ELR (cell line): Measurements from ENCODE around the gene PLTP.
"Not testable (repeated sequence)": the region's sequence is repeated elsewhere in the genome, so short reads cannot be mapped to it uniquely, and the experiment has no call there.

Source experiments
- DNase-seq: peaks from one replicate; pipeline ENCODE4 v3.0.0-alpha.2; 2015; ENCODE audit warnings: low read depth

PLTP gene

DNA sequence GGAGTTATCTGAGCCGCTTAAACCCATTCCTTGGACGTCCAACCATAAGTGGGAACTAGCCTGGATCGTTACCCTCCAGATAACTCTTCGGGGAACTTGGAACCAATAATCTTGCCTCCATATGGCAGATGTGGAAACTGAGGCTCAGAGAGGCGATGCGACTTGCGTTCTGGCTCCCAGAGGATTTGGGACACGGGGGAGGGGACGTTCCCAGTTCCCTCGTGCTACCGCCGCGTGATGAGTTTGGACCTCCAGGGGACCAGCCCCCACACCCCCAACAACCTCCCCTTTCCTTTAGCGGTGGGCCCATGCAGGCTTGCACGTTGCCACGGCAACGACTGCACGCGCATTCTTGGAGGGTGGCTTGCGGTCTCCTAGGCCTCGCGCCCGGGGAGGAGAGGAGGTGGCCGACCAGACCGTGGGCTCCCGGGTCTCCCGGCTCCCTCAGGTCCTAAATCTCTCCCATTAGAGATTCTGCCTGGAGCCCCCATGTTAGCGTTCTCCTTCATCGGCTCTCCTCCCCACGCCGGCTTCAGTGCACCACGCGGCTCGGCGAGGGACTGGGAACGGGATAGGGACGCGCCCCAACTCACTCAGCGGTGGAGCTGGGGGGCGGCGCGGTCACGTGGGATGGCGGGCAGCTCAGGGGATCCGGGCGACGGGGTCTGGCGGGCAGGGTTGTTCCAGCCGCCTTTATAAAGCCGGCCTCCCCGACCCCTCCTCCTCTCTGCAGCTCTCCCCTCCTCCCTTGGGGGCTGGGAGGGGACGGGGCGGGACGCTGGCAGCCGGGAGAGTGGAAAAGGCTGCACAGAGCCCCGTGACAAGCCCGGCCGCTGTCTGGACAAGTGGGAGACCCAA, at the start of gene PLTP:
PLTP (minus strand) TSS at position 670 of the 858 bp plus-strand sequence. CDS start 703 bp downstream, outside the sequence.
- peak; percentile 63 for DNase-seq

DNA sequence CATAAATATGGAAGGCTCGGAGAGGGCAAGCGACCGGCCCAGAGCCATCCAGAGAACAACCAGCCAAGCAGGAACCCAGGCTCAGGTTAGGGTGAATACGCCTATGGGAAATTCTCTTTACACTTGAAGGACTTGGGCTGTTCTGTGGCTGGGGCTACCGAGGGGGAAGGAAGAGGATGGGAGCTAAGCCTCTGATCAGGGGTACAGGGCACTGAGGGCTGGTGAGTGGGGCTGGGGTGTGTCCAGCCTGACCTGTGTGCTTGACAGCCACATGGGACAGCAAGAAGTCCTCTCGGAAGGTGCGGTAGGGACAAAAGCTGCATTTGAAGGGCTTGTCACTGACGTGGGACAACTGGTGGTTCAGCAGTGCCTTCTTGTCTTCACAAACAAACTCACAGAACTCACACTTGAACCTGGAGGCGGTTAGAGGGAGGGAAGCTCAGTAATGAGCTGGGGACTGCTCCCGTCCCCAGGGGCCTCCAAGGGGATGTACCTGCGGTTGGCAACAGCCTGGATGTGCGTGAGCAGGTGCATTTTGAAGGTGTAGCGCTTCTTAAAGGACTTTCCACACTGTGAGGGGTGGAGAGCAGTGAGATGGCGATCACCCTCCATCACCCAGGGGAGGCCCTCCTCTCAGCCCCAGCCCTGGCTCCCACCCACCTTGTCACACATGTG, 48.1 kb upstream of the PLTP start:
- DNase-seq, result no peak

DNA sequence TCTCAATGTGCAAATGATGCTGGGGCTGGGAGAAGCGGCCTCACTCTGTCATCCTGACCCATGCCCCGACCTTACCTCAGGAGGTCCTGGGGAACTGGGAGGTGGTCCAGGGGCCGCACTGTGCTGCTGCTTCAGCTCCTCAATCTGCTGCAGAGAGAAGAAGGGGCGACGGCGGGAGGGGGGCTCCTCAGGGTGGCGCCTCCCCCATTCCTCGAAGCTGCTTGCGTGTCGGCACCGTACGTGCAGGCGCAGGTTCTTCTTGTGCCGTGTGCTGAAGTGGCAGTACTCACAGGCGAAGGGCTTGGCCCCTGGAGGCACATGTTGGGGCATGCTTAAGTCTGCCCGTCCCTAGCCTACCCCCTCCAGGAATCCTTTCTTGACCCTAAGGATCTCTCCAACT, 47.2 kb upstream of the PLTP start:
- no peak for DNase-seq

DNA sequence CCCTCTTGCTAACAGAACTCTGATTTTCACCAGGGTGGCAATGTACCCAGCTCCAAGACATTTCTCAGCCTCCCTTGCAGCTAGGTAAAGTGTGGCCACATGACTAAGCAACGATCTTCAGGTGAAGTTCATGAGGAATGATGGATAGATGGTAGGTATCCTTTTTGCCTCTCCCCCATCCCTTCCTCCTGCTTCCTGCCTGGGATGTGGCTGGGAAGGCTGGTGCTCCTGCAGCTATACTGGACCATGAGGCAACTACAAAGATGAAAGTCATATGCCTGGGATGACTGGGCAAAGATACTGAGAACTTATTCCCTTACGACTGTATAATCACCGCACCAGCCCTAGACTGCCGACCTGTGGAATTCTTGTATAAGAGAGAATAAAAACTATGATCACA, 46.6 kb upstream of the PLTP start:
- DNase-seq, result no peak

DNA sequence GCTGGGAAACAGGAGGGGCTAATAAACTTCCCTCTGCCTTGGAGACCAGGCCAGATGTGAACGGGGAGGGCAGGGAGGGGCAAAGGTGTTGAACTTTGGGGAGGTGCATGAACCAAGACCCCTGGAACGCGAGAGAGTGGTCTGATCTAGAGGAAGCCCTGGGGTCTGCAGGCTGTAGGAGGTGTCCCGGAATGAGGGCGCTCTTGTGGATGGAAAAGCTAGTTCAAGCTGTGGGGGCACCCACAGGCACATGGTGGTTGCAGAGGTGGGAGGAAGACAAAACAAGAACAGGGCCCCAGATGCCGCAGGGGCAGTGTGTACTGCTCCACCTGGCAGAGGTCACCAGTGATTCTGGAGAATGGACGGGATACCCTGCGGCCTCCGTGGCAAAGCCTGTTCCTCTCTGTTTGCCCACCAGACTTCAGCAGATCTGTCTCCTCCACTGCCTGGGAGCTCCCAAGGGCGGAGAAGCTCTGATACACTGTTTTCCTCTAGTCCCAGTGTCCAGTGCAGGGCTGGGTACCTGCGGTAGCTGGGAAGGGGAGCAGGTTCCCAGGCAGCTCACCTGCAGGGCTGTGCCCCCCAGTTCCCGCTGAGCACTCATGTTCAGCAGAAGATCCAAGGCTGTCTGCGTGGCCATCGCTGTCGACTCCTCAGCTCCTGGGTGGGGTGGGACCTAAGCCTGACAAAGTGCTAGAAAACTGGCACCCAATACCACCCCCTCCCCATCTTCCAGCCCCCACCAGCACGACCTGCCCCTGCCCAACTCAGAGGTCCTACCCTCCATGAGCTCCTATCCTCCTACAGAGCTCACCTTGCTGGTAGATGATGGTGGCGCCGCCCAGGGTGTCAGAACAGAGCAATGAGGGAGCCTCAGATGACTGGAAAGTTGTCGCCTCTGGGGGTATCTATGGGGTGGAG, 45.3 kb upstream of the PLTP start:
- no peak for DNase-seq

GRCh38 chr20:45956326-45956725, 44.4 kb upstream of the PLTP start:
- DNase-seq, result not testable (repeated sequence)

GRCh38 chr20:45953672-45954071, 41.7 kb upstream of the PLTP start:
- DNase-seq, result no peak

DNA sequence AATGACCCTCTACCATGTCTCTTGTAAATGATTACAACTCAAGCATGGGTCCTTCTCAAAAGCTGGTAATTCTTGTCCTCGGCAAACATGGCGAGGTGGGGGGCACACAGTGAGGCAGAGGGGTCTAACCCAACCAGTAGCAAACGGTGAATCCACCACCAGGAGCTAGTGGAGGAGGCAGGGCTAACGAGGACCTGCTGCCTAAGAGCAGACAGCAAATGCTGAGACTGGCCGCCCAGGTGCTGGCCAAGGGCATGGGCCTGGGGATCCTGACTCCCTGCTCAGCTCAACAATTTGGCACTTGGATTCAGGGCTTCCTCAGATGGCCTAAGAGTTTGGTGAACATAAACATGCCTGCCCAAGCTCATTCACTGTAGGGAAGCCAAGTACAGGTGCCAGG, 40.9 kb upstream of the PLTP start:
- no peak for DNase-seq

DNA sequence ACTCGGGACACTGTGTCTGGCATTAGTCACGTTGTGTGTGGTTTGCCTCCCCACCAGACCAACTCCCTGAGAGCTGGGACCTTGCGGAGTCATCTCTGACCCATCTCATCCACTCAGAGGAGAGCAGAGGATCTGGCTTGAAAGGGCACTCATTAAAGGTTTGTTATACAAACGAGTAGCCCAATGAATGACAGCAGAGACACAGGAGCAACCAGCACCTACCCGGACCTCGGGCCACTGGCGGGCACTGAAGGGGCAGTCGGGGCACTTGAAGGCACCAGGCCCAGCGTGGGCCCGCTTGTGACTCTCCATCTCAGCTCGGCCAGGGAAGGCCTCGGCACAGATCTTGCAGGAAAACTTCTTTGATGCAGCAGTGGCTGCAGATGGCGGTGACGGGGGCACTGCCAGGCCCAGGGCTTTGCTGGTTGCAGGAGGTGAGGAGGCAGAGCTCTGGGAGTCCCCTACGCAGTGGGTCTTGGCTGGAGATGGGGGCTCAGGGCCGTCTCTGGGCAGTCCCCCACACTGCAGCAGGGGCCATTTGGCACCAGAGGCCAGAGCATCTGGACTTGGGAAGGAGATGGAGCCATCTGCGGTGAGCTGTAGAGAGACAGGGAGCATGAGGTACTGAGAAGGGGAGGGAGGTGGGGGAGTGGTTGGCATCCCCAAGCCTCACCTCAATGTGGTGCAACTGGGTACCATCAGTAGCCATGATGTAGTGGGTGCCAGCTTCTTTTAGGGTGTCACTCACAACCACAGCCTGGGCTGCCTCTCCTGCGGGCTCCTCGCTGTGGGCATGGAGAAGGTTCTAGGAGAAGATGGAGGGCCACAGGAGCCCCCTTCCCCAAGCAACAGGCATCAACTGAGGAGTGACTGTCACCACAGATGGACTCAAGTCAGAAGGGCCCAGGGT, 40.2 kb upstream of the PLTP start:
- no peak for DNase-seq

DNA sequence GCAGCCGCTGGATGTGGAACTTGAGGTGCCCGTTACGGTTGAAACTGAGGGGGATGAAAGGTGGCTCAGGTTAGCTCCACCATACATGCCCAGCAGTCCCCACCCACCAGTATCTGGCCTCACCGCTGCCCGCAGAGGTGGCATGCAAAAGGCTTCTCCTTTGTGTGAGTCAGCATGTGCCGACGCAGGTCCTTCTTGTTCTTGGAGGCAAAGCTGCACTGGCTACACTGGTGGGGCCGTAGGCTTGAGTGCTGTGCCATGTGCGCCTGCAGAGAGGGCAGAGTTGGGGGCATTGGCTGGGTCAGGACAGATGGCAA, 38.3 kb upstream of the PLTP start:
- DNase-seq, result no peak

GRCh38 chr20:45949542-45950329, 37.8 kb upstream of the PLTP start:
- DNase-seq, result no peak

- no peak for DNase-seq
Observed at GRCh38 chr20:45948742-45949541, 37.0 kb upstream of the PLTP start.

DNA sequence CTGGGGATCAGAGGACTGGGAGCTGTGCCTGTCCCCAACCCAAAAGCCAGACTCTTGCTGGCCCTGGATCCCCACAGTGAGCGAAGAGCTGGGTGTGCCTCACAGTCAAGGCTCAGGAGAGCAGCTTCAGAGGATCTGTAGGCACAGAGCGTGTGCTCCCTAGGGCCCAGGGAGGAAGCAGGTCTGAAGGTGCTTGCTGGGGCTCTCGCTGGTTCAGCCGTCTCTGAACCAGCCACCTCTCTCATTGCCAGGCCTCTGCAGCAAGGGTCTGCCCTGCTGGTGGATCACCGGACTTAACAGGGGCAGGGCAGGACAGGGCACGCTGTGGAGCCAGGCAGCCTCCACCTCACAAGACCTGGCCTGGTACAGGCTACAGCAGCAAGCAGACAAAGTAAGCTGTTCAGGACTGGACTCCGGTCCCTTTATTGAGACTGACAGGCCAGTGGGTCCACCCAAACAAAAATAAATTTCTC, 36.3 kb upstream of the PLTP start:
- no peak for DNase-seq

- no peak for DNase-seq
Observed at GRCh38 chr20:45947110-45947866, 35.3 kb upstream of the PLTP start.

- DNase-seq, result peak; percentile 87
Observed at GRCh38 chr20:45946149-45946970, 34.4 kb upstream of the PLTP start.

DNA sequence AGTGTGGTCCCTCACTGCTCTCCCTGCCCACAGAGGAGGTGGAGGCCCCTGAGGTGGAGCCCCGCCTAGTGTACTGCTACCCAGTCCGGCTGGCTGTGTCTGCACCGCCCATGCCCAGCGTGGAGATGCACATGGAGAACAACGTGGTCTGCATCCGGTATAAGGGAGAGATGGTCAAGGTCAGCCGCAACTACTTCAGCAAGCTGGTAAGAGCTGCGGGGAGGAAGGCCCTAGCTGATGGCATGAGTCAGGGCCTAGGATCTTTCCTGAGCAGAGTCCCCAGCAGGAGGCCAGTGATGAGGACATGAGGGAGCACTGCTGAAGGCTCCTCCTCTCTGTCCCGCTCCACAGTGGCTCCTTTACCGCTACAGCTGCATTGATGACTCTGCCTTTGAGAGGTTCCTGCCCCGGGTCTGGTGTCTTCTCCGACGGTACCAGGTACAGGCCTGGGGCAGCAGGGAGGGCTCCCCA, 33.8 kb upstream of the PLTP start:
- peak; percentile 81 for DNase-seq

DNA sequence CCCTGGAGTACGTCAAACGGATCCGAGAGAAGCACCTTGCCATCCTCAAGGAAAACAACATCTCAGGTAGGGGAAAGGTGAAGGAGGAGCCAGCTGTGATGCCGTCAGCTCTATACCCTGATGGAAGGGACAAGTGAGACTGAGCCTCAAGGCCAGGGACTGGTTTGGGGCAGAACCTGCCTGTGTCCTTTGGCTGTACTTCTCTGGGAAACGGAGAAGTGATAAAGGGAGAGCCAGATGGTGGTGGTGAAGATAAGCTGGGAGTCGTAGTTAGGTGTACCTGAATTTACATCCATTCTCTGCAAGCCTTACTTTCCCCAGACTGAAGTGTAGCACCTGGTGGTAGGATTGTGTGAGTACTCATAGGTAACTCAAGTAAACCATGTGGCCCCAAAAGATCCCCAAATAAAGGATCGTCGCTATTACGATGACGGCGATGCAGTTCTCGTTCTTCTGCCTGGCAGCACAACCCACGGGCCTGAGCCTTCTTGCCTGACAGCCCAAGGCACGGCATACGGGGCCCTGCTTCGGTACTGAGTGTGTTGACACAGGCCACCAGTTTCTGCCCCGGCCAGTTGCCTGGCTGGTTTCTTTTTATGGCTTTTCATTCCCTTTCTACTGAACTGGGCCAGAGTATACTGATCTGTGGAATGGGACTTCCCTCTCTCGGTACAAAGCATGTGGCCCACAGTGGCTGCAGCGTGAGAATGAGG, 33.2 kb upstream of the PLTP start:
- no peak for DNase-seq
